Smooth muscle cell (in vitro differentiated cells): ENCODE results near the gene SOCS4. TPM values are rescaled to one million over a fixed set of nuclear protein-coding genes. Genes with fewer than 3 reads are reported as not detected.

ENCODE experiments used
- DNase-seq: peaks from one replicate; lab custom pipeline; 2025; ENCODE audit not compliant: unreplicated experiment; lab: John Stamatoyannopoulos, UW
- H2AFZ ChIP-seq: fragments of 200-600 bp; sonication (generic); 2 replicates; pipeline ENCODE4 v1.6.0; 2016; ENCODE audit warnings: antibody characterized with exemption, low read depth, mild to moderate bottlenecking
- H3F3A ChIP-seq: fragments of 200-600 bp; sonication (generic); 2 replicates; pipeline ENCODE4 v1.6.0; 2017; ENCODE audit warnings: antibody characterized with exemption, low read depth
- H3K27ac ChIP-seq: fragments of 200-600 bp; sonication (generic); 2 replicates; pipeline ENCODE4 v1.5.1; 2016; ENCODE audit warnings: low read depth, mild to moderate bottlenecking
- H3K27me3 ChIP-seq: fragments of 200-600 bp; sonication (generic); 2 replicates; pipeline ENCODE4 v1.6.1; 2016; ENCODE audit warnings: low read depth, mild to moderate bottlenecking
- H3K36me3 ChIP-seq: fragments of 200-600 bp; sonication (generic); 2 replicates; pipeline ENCODE4 v1.5.1; 2016; ENCODE audit warnings: low read depth
- H3K4me1 ChIP-seq: fragments of 200-600 bp; sonication (generic); 2 replicates; pipeline ENCODE4 v1.5.1; 2016; ENCODE audit warnings: low read depth
- H3K4me2 ChIP-seq: fragments of 200-600 bp; sonication (generic); 2 replicates; pipeline ENCODE4 v1.6.0; 2016; ENCODE audit warnings: mild to moderate bottlenecking
- H3K4me3 ChIP-seq: fragments of 200-600 bp; sonication (generic); 2 replicates; pipeline ENCODE4 v1.5.1; 2016; ENCODE audit warnings: mild to moderate bottlenecking
- H3K79me2 ChIP-seq: fragments of 200-600 bp; sonication (generic); 2 replicates; pipeline ENCODE4 v1.6.0; 2016; ENCODE audit warnings: low read depth, mild to moderate bottlenecking
- H3K9ac ChIP-seq: fragments of 200-600 bp; sonication (generic); 2 replicates; pipeline ENCODE4 v1.6.0; 2016; ENCODE audit warnings: low read depth
- H3K9me3 ChIP-seq: fragments of 200-600 bp; sonication (generic); replicated peaks from 2 replicates; pipeline ENCODE4 v1.5.1; 2016; ENCODE audit warnings: low read depth
- H4K20me1 ChIP-seq: fragments of 200-600 bp; sonication (generic); 2 replicates; pipeline ENCODE4 v1.6.0; 2016; ENCODE audit warnings: low read depth
- WGBS: methylation state at CpG from one replicate; pipeline ENCODE4 v1.1.7; 2016; ENCODE audit warnings: low lambda C conversion rate; 5-methylcytosine and 5-hydroxymethylcytosine counted together
- polyA plus RNA-seq: library from polyadenylated mRNA; unstranded; fragments of >200 nt; fragmentation: Nextera tagmentation; extraction: Ambion mirVana; gene quantifications from 2 replicates; pipeline ENCODE4 v1.2.1, GENCODE V29; 2016
- total RNA-seq: library from RNA; depleted of rRNA; stranded (reverse); fragments of >200 nt; gene quantifications from 2 replicates; pipeline ENCODE4 v1.2.3, GENCODE V29; 2014
- TF ChIP-seq, protein P1 (sequence below): fragments of 200-600 bp; sonication (generic); IDR thresholded peaks from 2 replicates; pipeline ENCODE4 v1.5.1; 2017; ENCODE audit warnings: borderline replicate concordance, mild to moderate bottlenecking, antibody characterized with exemption; ENCODE audit not compliant: insufficient read depth, poor library complexity, severe bottlenecking

SOCS4 gene, protein sequence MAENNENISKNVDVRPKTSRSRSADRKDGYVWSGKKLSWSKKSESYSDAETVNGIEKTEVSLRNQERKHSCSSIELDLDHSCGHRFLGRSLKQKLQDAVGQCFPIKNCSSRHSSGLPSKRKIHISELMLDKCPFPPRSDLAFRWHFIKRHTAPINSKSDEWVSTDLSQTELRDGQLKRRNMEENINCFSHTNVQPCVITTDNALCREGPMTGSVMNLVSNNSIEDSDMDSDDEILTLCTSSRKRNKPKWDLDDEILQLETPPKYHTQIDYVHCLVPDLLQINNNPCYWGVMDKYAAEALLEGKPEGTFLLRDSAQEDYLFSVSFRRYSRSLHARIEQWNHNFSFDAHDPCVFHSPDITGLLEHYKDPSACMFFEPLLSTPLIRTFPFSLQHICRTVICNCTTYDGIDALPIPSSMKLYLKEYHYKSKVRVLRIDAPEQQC
- total RNA-seq (19.6 and 22.2 TPM in 2 replicates), polyA plus RNA-seq (3.8 and 4.8 TPM in 2 replicates)

DNA sequence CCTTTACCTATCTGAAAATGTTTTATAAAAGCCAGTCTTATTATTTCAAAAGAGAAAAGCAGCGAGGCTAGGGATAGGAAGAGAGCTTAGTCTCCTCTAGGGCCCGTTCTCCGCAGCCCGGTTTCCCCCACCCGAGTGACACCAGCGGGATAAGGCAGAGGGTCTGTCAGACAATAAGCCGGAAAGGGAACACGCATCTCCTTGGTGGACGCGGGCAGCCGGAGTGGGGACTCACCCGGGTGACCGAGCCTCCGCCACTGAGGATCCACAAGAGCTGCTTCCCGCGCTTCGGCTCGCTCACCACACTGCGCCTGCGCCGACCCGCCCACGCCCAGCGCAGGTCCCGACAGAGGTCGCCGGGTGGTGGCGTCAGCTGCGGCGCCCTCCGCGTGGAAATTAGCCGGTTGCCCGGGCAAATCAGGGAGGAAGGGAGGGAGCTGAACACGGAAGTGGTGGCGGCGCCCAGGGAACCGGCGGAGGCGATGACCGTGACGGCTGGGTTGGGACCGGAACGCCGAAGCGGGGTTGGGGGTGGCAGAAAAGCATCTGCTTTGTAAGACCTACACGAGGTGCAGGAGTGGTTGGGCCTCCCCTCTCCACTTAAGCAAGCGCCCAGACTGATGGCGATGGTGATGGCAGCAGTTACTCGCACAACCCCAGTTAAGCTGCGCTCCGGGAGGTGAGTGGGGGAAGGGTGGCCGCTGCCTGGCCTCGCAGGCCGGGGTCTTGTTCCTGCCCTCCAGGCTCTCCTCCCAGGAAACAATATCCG is at the start of gene SOCS4, which contains the start of gene WDHD1:
SOCS4 (plus strand) TSS at position 444 of the 769 bp plus-strand sequence. CDS start 15,806 bp downstream, outside the sequence.
WDHD1 (minus strand) TSS at position 307 of the 769 bp plus-strand sequence. CDS start 312 bp downstream, outside the sequence.
- H3K4me1 ChIP-seq: peaks cover 32% of the 10 kb centered on the region
- peaks cover 63% of the 10 kb centered on the region for H3K79me2 ChIP-seq
- no peaks in the 10 kb centered on the region for H3K9me3 ChIP-seq
- H3K27ac ChIP-seq: peak within 1 kb of the TSS; percentile 80
- peak within 1 kb of the TSS; percentile 85 for H3K9ac ChIP-seq
- no peaks in the 10 kb centered on the region for H3K36me3 ChIP-seq
- H2AFZ ChIP-seq: peak within 1 kb of the TSS; percentile 100
- H4K20me1 ChIP-seq: peaks cover 39% of the 10 kb centered on the region
- peak; percentile 90 for DNase-seq
- TF ChIP-seq, protein P1, sequence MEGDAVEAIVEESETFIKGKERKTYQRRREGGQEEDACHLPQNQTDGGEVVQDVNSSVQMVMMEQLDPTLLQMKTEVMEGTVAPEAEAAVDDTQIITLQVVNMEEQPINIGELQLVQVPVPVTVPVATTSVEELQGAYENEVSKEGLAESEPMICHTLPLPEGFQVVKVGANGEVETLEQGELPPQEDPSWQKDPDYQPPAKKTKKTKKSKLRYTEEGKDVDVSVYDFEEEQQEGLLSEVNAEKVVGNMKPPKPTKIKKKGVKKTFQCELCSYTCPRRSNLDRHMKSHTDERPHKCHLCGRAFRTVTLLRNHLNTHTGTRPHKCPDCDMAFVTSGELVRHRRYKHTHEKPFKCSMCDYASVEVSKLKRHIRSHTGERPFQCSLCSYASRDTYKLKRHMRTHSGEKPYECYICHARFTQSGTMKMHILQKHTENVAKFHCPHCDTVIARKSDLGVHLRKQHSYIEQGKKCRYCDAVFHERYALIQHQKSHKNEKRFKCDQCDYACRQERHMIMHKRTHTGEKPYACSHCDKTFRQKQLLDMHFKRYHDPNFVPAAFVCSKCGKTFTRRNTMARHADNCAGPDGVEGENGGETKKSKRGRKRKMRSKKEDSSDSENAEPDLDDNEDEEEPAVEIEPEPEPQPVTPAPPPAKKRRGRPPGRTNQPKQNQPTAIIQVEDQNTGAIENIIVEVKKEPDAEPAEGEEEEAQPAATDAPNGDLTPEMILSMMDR: no peak
- under 1% methylated on average over 56 of the region's 56 CpGs for WGBS
- H3F3A ChIP-seq: no peaks in the 10 kb centered on the region
- H3K4me2 ChIP-seq: peak within 1 kb of the TSS; percentile 99
- H3K4me3 ChIP-seq: peak within 1 kb of the TSS; percentile 91
- no peaks in the 10 kb centered on the region for H3K27me3 ChIP-seq

DNA sequence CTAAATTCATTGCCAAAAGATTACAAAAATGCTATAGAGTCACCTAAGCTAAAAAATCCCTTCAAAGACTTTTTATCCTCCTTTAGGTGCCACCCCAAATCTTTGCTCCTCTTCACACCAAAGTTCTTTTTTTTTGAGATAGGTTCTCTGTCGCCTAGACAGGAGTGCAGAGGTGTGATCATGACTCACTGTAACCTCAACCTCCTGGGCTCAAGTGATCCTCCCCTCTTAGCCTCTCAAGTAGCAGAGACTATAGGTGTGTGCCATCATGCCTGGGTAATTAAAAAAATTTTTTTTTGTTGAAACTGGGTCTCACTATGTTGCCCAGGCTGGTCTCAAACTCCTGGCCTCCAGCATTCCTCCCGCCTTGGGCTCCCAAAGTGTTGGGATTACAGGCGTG is 48.0 kb upstream of the SOCS4 start:
- TF ChIP-seq, protein P1: no peak
- 82% methylated on average over 3 of the region's 3 CpGs for WGBS

DNA sequence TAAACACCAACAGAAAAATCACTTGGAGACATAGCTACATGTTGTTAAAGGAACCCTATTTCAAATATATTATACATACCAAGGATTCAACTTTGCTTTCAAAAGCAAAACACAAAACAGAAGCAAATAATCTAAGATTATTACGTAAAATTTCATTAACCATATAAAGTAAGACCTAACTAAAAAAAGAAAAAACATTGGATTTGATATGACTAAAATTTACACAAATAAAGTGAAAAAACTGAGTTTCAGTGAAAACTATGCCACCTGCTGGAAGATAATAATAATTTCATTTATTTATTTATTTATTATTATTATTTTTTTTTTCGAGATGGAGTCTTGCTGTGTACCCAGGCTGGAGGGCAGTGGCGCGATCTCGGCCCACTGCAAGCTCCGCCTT is 45.3 kb upstream of the SOCS4 start:
- H3K9me3 ChIP-seq: no peaks in the 10 kb centered on the region
- whole genome bisulfite sequencing: 88% methylated on average over 6 of the region's 6 CpGs
- H3K27ac ChIP-seq: no peak overlapping the region
- no peaks in the 10 kb centered on the region for H3K27me3 ChIP-seq
- H3K4me1 ChIP-seq: no peaks in the 10 kb centered on the region
- no peaks in the 10 kb centered on the region for H4K20me1 ChIP-seq
- H3K4me3 ChIP-seq: no peak overlapping the region
- no peak overlapping the region for H2AFZ ChIP-seq
- TF ChIP-seq, protein P1: peak; percentile 48
- H3K9ac ChIP-seq: no peak overlapping the region
- no peaks in the 10 kb centered on the region for H3K36me3 ChIP-seq
- H3F3A ChIP-seq: no peaks in the 10 kb centered on the region
- DNase-seq: no peak
- no peak overlapping the region for H3K4me2 ChIP-seq
- no peaks in the 10 kb centered on the region for H3K79me2 ChIP-seq

More for the DNA sequence above, 48.0 kb upstream of the SOCS4 start:
- Histone ChIP-seq H4K20me1 (no peaks in the 10 kb centered on the region), H2AFZ (no peak overlapping the region), H3K36me3 (no peaks in the 10 kb centered on the region), H3K9me3 (no peaks in the 10 kb centered on the region), H3F3A (no peaks in the 10 kb centered on the region), H3K4me2 (no peak overlapping the region), H3K79me2 (no peaks in the 10 kb centered on the region), H3K9ac (no peak overlapping the region), H3K4me1 (no peaks in the 10 kb centered on the region), H3K27me3 (no peaks in the 10 kb centered on the region), H3K27ac (no peak overlapping the region), H3K4me3 (no peak overlapping the region)
- no peak for DNase-seq
